K562 (cell line): ENCODE data around the gene PLA2G4A. TPM values are rescaled to one million over a fixed set of nuclear protein-coding genes. Genes with fewer than 3 reads are reported as not detected.

Experiments used
- ATAC-seq: fragments of 200-7000 bp; cut with Tn5 transposase; 3 replicates; pipeline ENCODE4 v1.9.1; 2020; ENCODE audit warnings: moderate library complexity
- BruUV-seq: library from RNA; stranded (reverse); fragments of 400-500 nt; replicated peaks from 2 replicates; lab custom pipeline; 2021; lab: Mats Ljungman, UMichigan
- CTCF ChIA-PET: fragments of 300-600 bp; formaldehyde crosslinking; extraction: SDS; loops from one replicate; lab custom pipeline; 2021; ENCODE audit warnings: low intra/inter-chr PET ratio; lab: Yijun Ruan, JAX
- POLR2A ChIA-PET: fragments of 300-600, 350-650 bp; sonication (Branson Sonifier 250); formaldehyde crosslinking; extraction: SDS; loops from one replicate; lab custom pipeline; 2021; ENCODE audit warnings: antibody characterized with exemption, inconsistent platforms; lab: Yijun Ruan, JAX
- DNase-seq, 4 experiments: peaks; one replicate each; pipeline versions ENCODE4 v3.0.0 to v3.0.0-alpha.2; 2011 to 2018; ENCODE audit warnings: low spot score in 3 of 4, mixed read lengths in 3 of 4; ENCODE audit errors: extremely low read depth in 1 of 4
- FAIRE-seq: peaks from 2 replicates; lab custom pipeline; 2011; peaks lifted over from hg19 to GRCh38; lab: Jason Lieb, UNC
- H2AFZ ChIP-seq: 2 replicates; pipeline ENCODE4 v1.6.0; 2011; ENCODE audit warnings: low read depth, low read length, control low read depth, inconsistent platforms
- H3K27ac ChIP-seq: fragments of 200-600 bp; 3 replicates; pipeline ENCODE4 v1.8.0; 2011; ENCODE audit warnings: low read depth, mild to moderate bottlenecking, control low read depth, inconsistent platforms, low read length, moderate library complexity, mixed read lengths; ENCODE audit errors: extremely low read depth
- H3K27me3 ChIP-seq, 2 experiments: fragments of 300-600 bp in 1 of 2; 2 replicates in 1 of 2; 3 replicates in 1 of 2; pipeline versions ENCODE4 v1.6.0 to v1.8.0; 2011; ENCODE audit warnings: inconsistent platforms in 2 of 2, low read length in 2 of 2, mild to moderate bottlenecking in 1 of 2, mixed read lengths in 1 of 2, moderate library complexity in 1 of 2; ENCODE audit not compliant: control insufficient read depth in 2 of 2, insufficient read depth in 2 of 2
- H3K36me3 ChIP-seq: fragments of 300-600 bp; 3 replicates; pipeline ENCODE4 v1.8.0; 2011; ENCODE audit warnings: mild to moderate bottlenecking, low read length, inconsistent platforms; ENCODE audit not compliant: control insufficient read depth, insufficient read depth
- H3K4me1 ChIP-seq, 2 experiments: fragments of 200-600 bp in 1 of 2; replicated peaks in 1 of 2; 2 replicates in 1 of 2; 3 replicates in 1 of 2; pipeline versions ENCODE4 v1.5.1 to v1.8.0; 2011; ENCODE audit warnings: inconsistent platforms in 2 of 2, low read length in 2 of 2, mild to moderate bottlenecking in 1 of 2, mixed read lengths in 1 of 2, moderate library complexity in 1 of 2; ENCODE audit not compliant: control insufficient read depth in 2 of 2, insufficient read depth in 2 of 2
- H3K4me2 ChIP-seq: 2 replicates; pipeline ENCODE4 v1.6.1; 2011; ENCODE audit warnings: low read length, control low read depth, inconsistent platforms, mixed read lengths; ENCODE audit not compliant: insufficient read depth
- H3K4me3 ChIP-seq: fragments of 200-600 bp; sonication (generic), shearing (Covaris generic); 2 replicates; pipeline ENCODE4 v1.5.1; 2016; ENCODE audit warnings: control low read depth, inconsistent platforms
- H3K79me2 ChIP-seq: fragments of 200-600 bp; 3 replicates; pipeline ENCODE4 v1.8.0; 2011; ENCODE audit warnings: low read length, inconsistent platforms; ENCODE audit not compliant: control insufficient read depth, insufficient read depth
- H3K9ac ChIP-seq, 2 experiments: 2 replicates each; pipeline versions ENCODE4 v1.6.0 to v1.6.1; 2011; ENCODE audit warnings: low read depth in 2 of 2, low read length in 2 of 2, control low read depth in 1 of 2, inconsistent platforms in 1 of 2, mild to moderate bottlenecking in 1 of 2, mixed read lengths in 1 of 2; ENCODE audit not compliant: insufficient read depth in 1 of 2
- H3K9me1 ChIP-seq: one replicate; pipeline ENCODE4 v1.6.0; 2011; ENCODE audit warnings: inconsistent platforms, mild to moderate bottlenecking, low read length, moderate library complexity; ENCODE audit not compliant: control insufficient read depth, insufficient read depth
- H3K9me3 ChIP-seq: replicated peaks from 2 replicates; pipeline ENCODE4 v1.5.1; 2011; ENCODE audit warnings: low read depth, low read length, inconsistent platforms; ENCODE audit not compliant: control insufficient read depth, insufficient read depth
- H4K20me1 ChIP-seq: replicated peaks from 2 replicates; pipeline ENCODE4 v1.6.1; 2011; ENCODE audit warnings: low read length, inconsistent platforms, mixed read lengths; ENCODE audit not compliant: control insufficient read depth, insufficient read depth
- BHLHE40 ChIP-seq: IDR thresholded peaks from 2 replicates; pipeline ENCODE4 v1.6.1; 2011; ENCODE audit warnings: low read length, improper control_type of control experiment
- GTF2F1 ChIP-seq: IDR thresholded peaks from 2 replicates; pipeline ENCODE4 v1.6.1; 2011; ENCODE audit warnings: low read depth, low read length, improper control_type of control experiment
- JUNB ChIP-seq: fragments of 450-650 bp; formaldehyde crosslinking; conservative IDR thresholded peaks from 2 replicates; pipeline ENCODE4 v1.4.0; 2020; ENCODE audit warnings: mild to moderate bottlenecking
- KDM4B ChIP-seq, 2 experiments: fragments of 450-650 bp in 1 of 2; sonication (generic) in 1 of 2; IDR thresholded peaks; 2 replicates each; pipeline ENCODE4 v1.6.1; 2016 to 2017; ENCODE audit warnings: borderline replicate concordance in 2 of 2, antibody characterized with exemption in 1 of 2, low read depth in 1 of 2, mild to moderate bottlenecking in 1 of 2
- MITF ChIP-seq: IDR thresholded peaks from 2 replicates; pipeline ENCODE4 v1.6.1; 2014; ENCODE audit warnings: antibody characterized with exemption
- PTTG1 ChIP-seq: fragments of 450-650 bp; IDR thresholded peaks from 2 replicates; pipeline ENCODE4 v1.6.1; 2016; ENCODE audit warnings: low read depth, mild to moderate bottlenecking, missing genetic modification characterization, missing compliant biosample characterization
- ZNF766 ChIP-seq: fragments of 200-800 bp; sonication (Bioruptor generic); conservative IDR thresholded peaks from 2 replicates; pipeline ENCODE4 v1.6.1; 2016; ENCODE audit warnings: missing genetic modification characterization, missing compliant biosample characterization
- WGBS: fragments of 100-300 bp; shearing (Covaris generic); methylation state at CpG from one replicate; pipeline ENCODE4 v1.1.6; 2016; ENCODE audit warnings: low coverage, mixed read lengths; ENCODE audit not compliant: insufficient coverage; ENCODE audit errors: missing lambda C conversion rate; 5-methylcytosine and 5-hydroxymethylcytosine counted together
- in situ Hi-C: fragments of 300-500 bp; cut with MboI; formaldehyde crosslinking; loops from 4 replicates; pipeline ENCODE4 v1.15.0; 2018; ENCODE audit warnings: inconsistent platforms, mixed read lengths
- intact Hi-C: fragments of 100-400 bp; cut with micrococcal nuclease; formaldehyde crosslinking; loops from 2 replicates; pipeline ENCODE4 v1.14.2; 2022
- polyA plus RNA-seq, 8 experiments: library from polyadenylated mRNA; depleted of rRNA in 4 of 8; stranded (reverse) in 5 of 8; unstranded in 3 of 8; fragments of >200 nt; fragmentation: Nextera tagmentation in 2 of 8; fragmentation: Illumina TruSeq in 1 of 8; extraction: Ambion mirVana in 2 of 8; extraction: Trizol in 1 of 8; gene quantifications; 2 replicates each; pipeline versions ENCODE4 v1.2.1 to v1.2.3, GENCODE V29; 2011 to 2014; ENCODE audit warnings: inconsistent platforms in 1 of 8, missing spikeins in 1 of 8
- total RNA-seq, 7 experiments: library from RNA; depleted of rRNA in 6 of 7; stranded (reverse); fragments of >200 nt in 6 of 7; fragmentation: Illumina TruSeq in 2 of 7; extraction: Trizol in 2 of 7; gene quantifications; 2 replicates each; pipeline versions ENCODE4 v1.2.1 to v1.2.3, GENCODE V29; 2011 to 2021; ENCODE audit warnings: low replicate concordance in 1 of 7
- TF ChIP-seq, protein P1 (sequence below): fragments of 450-650 bp; IDR thresholded peaks from 2 replicates; pipeline ENCODE4 v1.6.1; 2016
- TF ChIP-seq, protein P2 (sequence below): sonication (generic); formaldehyde crosslinking; IDR thresholded peaks from 2 replicates; pipeline ENCODE4 v1.8.0; 2022; ENCODE audit warnings: mild to moderate bottlenecking, low read depth, missing genetic modification reagents

The PLA2G4A gene
- total and polyA plus RNA-seq, 9 of the 15 experiments (the other 6 are each of a cell fraction or from before 2014, with no cell fraction given), result 0.04 to 0.71 (median 0.22) TPM; not detected in 4

DNA sequence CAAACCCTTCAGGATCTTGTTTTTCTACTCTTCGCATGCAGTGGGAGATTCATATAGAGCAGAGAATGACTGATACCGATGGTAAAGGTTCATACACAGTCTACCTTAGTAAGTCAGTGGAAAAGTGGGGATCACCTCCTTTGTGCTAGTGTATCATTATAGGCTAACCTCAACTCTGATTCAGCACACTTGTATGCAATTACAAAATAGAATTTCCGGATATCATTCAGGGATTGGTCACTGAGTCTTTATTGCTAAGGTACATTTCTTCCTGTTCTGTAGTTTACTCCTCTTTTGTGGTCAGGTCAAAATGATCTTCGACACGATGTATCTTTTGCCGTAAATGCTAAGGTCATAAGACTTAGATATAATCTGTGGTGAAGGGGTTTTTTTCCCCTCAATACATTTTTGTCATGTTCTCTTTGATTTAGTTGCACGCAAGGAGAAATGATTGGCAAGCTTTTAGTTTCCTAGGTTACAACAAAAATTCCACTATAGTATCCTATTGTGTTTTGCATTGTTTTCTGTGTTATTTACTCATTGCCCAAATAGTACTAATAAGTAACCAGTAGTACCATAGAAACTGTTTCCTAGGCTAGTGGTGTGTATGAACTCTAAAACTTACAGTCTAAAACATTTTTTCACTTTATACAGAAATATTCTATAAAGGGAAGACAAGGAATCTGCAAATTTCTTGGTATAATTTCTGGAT, 35.7 kb upstream of the PLA2G4A start:
- no peaks in the 10 kb centered on the region for H3K27me3 ChIP-seq
- intact Hi-C loops, result no loop called here
- no peak for TF ChIP-seq MITF
- no peak for TF ChIP-seq JUNB (CRISPR knock-in tag)
- no peak for TF ChIP-seq KDM4B (IDR thresholded peaks at IDR 0.05; ENCODE audit: borderline replicate concordance in 2 of 2, low read depth in 1 of 2)
- TF ChIP-seq, protein P1, sequence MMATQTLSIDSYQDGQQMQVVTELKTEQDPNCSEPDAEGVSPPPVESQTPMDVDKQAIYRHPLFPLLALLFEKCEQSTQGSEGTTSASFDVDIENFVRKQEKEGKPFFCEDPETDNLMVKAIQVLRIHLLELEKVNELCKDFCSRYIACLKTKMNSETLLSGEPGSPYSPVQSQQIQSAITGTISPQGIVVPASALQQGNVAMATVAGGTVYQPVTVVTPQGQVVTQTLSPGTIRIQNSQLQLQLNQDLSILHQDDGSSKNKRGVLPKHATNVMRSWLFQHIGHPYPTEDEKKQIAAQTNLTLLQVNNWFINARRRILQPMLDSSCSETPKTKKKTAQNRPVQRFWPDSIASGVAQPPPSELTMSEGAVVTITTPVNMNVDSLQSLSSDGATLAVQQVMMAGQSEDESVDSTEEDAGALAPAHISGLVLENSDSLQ, result no peak
- TF ChIP-seq ZNF766, result no peak
- TF ChIP-seq GTF2F1, result no peak
- no peak for TF ChIP-seq BHLHE40
- TF ChIP-seq PTTG1, result no peak
- TF ChIP-seq, protein P2, sequence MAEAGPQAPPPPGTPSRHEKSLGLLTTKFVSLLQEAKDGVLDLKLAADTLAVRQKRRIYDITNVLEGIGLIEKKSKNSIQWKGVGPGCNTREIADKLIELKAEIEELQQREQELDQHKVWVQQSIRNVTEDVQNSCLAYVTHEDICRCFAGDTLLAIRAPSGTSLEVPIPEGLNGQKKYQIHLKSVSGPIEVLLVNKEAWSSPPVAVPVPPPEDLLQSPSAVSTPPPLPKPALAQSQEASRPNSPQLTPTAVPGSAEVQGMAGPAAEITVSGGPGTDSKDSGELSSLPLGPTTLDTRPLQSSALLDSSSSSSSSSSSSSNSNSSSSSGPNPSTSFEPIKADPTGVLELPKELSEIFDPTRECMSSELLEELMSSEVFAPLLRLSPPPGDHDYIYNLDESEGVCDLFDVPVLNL, result no peak

More for the DNA sequence above, 35.7 kb upstream of the PLA2G4A start:
- ATAC-seq (no peak), FAIRE-seq (no peak), DNase-seq (no peak)
- H3K79me2 ChIP-seq, result no peaks in the 10 kb centered on the region
- WGBS, result 1% methylated on average over 7 of the region's 7 CpGs
- H4K20me1 ChIP-seq, result no peaks in the 10 kb centered on the region
- peaks cover 2% of the 10 kb centered on the region; the same call in 1 of the 2 replicates for H3K9me3 ChIP-seq
- no peak overlapping the region for H3K4me3 ChIP-seq
- CTCF ChIA-PET, result no interaction called here
- BruUV-seq, result no TSS peak
- H2AFZ ChIP-seq, result no peak overlapping the region
- H3K4me1 ChIP-seq, result no peaks in the 10 kb centered on the region
- no peak overlapping the region for H3K27ac ChIP-seq
- H3K36me3 ChIP-seq, result no peaks in the 10 kb centered on the region
- H3K9ac ChIP-seq, result no peak overlapping the region
- no peaks in the 10 kb centered on the region for H3K9me1 ChIP-seq
- POLR2A ChIA-PET, result no interaction called here
- in situ Hi-C loops, result no loop called here
- no peak overlapping the region for H3K4me2 ChIP-seq
